ENCODE data around the gene MYO6.

Gene MYO6

GRCh38 chr6:75752365-75752764, 3.3 kb downstream of the MYO6 start:
- no peak for TF ChIP-seq ZC3H10 (CRISPR knock-in tag; IDR thresholded peaks at IDR 0.05)
- no peak for TF ChIP-seq ZFP30 (CRISPR knock-in tag; IDR thresholded peaks at IDR 0.05)
- no peak for TF ChIP-seq RARB (CRISPR knock-in tag; IDR thresholded peaks at IDR 0.05)
- TF ChIP-seq, protein P1, sequence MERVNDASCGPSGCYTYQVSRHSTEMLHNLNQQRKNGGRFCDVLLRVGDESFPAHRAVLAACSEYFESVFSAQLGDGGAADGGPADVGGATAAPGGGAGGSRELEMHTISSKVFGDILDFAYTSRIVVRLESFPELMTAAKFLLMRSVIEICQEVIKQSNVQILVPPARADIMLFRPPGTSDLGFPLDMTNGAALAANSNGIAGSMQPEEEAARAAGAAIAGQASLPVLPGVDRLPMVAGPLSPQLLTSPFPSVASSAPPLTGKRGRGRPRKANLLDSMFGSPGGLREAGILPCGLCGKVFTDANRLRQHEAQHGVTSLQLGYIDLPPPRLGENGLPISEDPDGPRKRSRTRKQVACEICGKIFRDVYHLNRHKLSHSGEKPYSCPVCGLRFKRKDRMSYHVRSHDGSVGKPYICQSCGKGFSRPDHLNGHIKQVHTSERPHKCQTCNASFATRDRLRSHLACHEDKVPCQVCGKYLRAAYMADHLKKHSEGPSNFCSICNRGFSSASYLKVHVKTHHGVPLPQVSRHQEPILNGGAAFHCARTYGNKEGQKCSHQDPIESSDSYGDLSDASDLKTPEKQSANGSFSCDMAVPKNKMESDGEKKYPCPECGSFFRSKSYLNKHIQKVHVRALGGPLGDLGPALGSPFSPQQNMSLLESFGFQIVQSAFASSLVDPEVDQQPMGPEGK (CRISPR knock-in tag; IDR thresholded peaks at IDR 0.05; ENCODE audit: borderline replicate concordance), result no peak
- TF ChIP-seq ZNF70 (CRISPR knock-in tag; IDR thresholded peaks at IDR 0.05), result no peak
- TF ChIP-seq, protein P2, sequence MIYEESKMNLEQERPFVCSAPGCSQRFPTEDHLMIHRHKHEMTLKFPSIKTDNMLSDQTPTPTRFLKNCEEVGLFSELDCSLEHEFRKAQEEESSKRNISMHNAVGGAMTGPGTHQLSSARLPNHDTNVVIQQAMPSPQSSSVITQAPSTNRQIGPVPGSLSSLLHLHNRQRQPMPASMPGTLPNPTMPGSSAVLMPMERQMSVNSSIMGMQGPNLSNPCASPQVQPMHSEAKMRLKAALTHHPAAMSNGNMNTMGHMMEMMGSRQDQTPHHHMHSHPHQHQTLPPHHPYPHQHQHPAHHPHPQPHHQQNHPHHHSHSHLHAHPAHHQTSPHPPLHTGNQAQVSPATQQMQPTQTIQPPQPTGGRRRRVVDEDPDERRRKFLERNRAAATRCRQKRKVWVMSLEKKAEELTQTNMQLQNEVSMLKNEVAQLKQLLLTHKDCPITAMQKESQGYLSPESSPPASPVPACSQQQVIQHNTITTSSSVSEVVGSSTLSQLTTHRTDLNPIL (CRISPR knock-in tag; IDR thresholded peaks at IDR 0.05; ENCODE audit: low read depth), result no peak
- no peak for TF ChIP-seq BACH2 (CRISPR knock-in tag; IDR thresholded peaks at IDR 0.05; ENCODE audit: borderline replicate concordance)
- no peak for TF ChIP-seq TOX (CRISPR knock-in tag; IDR thresholded peaks at IDR 0.05; ENCODE audit: borderline replicate concordance)
- TF ChIP-seq, protein P3, sequence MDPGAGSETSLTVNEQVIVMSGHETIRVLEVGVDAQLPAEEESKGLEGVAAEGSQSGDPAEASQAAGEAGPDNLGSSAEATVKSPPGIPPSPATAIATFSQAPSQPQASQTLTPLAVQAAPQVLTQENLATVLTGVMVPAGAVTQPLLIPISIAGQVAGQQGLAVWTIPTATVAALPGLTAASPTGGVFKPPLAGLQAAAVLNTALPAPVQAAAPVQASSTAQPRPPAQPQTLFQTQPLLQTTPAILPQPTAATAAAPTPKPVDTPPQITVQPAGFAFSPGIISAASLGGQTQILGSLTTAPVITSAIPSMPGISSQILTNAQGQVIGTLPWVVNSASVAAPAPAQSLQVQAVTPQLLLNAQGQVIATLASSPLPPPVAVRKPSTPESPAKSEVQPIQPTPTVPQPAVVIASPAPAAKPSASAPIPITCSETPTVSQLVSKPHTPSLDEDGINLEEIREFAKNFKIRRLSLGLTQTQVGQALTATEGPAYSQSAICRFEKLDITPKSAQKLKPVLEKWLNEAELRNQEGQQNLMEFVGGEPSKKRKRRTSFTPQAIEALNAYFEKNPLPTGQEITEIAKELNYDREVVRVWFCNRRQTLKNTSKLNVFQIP (CRISPR knock-in tag; IDR thresholded peaks at IDR 0.05; ENCODE audit: borderline replicate concordance, low read depth), result no peak
- no peak for TF ChIP-seq PPARA (CRISPR knock-in tag; IDR thresholded peaks at IDR 0.05; ENCODE audit: borderline replicate concordance)
- TF ChIP-seq OSR1 (CRISPR knock-in tag; IDR thresholded peaks at IDR 0.05), result no peak
- no peak for TF ChIP-seq CSRNP3 (CRISPR knock-in tag; IDR thresholded peaks at IDR 0.05)
- no peak for TF ChIP-seq ESRRG (CRISPR knock-in tag; IDR thresholded peaks at IDR 0.05)
- TF ChIP-seq ISL1 (CRISPR knock-in tag; IDR thresholded peaks at IDR 0.05), result no peak
- TF ChIP-seq, protein P4, sequence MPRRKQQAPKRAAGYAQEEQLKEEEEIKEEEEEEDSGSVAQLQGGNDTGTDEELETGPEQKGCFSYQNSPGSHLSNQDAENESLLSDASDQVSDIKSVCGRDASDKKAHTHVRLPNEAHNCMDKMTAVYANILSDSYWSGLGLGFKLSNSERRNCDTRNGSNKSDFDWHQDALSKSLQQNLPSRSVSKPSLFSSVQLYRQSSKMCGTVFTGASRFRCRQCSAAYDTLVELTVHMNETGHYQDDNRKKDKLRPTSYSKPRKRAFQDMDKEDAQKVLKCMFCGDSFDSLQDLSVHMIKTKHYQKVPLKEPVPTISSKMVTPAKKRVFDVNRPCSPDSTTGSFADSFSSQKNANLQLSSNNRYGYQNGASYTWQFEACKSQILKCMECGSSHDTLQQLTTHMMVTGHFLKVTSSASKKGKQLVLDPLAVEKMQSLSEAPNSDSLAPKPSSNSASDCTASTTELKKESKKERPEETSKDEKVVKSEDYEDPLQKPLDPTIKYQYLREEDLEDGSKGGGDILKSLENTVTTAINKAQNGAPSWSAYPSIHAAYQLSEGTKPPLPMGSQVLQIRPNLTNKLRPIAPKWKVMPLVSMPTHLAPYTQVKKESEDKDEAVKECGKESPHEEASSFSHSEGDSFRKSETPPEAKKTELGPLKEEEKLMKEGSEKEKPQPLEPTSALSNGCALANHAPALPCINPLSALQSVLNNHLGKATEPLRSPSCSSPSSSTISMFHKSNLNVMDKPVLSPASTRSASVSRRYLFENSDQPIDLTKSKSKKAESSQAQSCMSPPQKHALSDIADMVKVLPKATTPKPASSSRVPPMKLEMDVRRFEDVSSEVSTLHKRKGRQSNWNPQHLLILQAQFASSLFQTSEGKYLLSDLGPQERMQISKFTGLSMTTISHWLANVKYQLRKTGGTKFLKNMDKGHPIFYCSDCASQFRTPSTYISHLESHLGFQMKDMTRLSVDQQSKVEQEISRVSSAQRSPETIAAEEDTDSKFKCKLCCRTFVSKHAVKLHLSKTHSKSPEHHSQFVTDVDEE (CRISPR knock-in tag; IDR thresholded peaks at IDR 0.05), result no peak
- no peak for TF ChIP-seq GLIS3 (CRISPR knock-in tag; IDR thresholded peaks at IDR 0.05)
- no peak for TF ChIP-seq ZNF565 (CRISPR knock-in tag; conservative IDR thresholded peaks at IDR 0.05; ENCODE audit: low read depth)
- no peak for TF ChIP-seq TCF4 (CRISPR knock-in tag; IDR thresholded peaks at IDR 0.05; ENCODE audit: borderline replicate concordance)
- TF ChIP-seq ZNF8 (CRISPR knock-in tag; IDR thresholded peaks at IDR 0.05), result no peak
- ATAC-seq, result no peak

GRCh38 chr6:75755704-75756103, 6.7 kb downstream of the MYO6 start:
- no peak for ATAC-seq
- TF ChIP-seq ZNF565 (CRISPR knock-in tag; conservative IDR thresholded peaks at IDR 0.05; ENCODE audit: low read depth) (no peak), ESRRG (CRISPR knock-in tag; IDR thresholded peaks at IDR 0.05) (no peak), ZNF8 (CRISPR knock-in tag; IDR thresholded peaks at IDR 0.05) (no peak), GLIS3 (CRISPR knock-in tag; IDR thresholded peaks at IDR 0.05) (no peak), OSR1 (CRISPR knock-in tag; IDR thresholded peaks at IDR 0.05) (no peak), TCF4 (CRISPR knock-in tag; IDR thresholded peaks at IDR 0.05; ENCODE audit: borderline replicate concordance) (no peak), ZNF70 (CRISPR knock-in tag; IDR thresholded peaks at IDR 0.05) (no peak), CSDC2 (CRISPR knock-in tag; IDR thresholded peaks at IDR 0.05) (no peak), ZFP3 (CRISPR knock-in tag; IDR thresholded peaks at IDR 0.05) (no peak), SNAI2 (CRISPR knock-in tag; IDR thresholded peaks at IDR 0.05) (no peak)
- TF ChIP-seq, protein P4 (CRISPR knock-in tag; IDR thresholded peaks at IDR 0.05), result no peak
- TF ChIP-seq, protein P3 (CRISPR knock-in tag; IDR thresholded peaks at IDR 0.05; ENCODE audit: borderline replicate concordance, low read depth), result no peak
- TF ChIP-seq, protein P2 (CRISPR knock-in tag; IDR thresholded peaks at IDR 0.05; ENCODE audit: low read depth), result no peak
- TF ChIP-seq, protein P1 (CRISPR knock-in tag; IDR thresholded peaks at IDR 0.05; ENCODE audit: borderline replicate concordance), result no peak
